Activated CD4-positive, alpha-beta T cell treated with anti-CD3 and anti-CD28 coated beads, Interleukin-2, amount 50 U/mL, for 16 hours (primary cell): ENCODE results near the gene SLC43A2.
"Not testable (repeated sequence)": the region's sequence is repeated elsewhere in the genome, so short reads cannot be mapped to it uniquely, and the experiment has no call there.

Source experiments
- DNase-seq: peaks from one replicate; pipeline ENCODE4 v3.0.0-alpha.2; 2020

The SLC43A2 gene

GRCh38 chr17:1627982-1628855 lies at the start of gene SLC43A2:
SLC43A2 (minus strand) TSS chr17:1628834; CDS start chr17:1627874, 960 bp downstream.
- peak; percentile 80 for DNase-seq

DNA sequence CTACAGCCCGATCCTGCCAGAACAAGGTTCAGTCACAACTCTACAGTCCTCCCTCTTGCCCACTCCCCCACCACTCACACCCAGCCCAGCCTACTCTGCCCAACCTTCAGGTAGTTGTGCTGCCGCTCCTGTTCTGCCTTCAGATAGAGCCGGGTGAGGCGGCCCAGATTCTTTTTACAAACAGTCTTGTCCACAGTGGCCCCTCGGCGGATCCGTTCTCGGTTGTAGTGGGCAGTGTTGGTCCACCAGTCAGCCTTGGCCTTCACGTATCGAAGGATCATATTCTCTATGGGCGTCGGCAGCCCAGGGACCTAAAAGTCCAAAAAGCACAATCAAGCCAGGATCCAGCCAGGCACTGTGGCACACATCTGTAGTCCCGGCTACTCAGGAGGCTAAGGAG lies 47.8 kb upstream of the SLC43A2 start:
- DNase-seq = no peak

DNA sequence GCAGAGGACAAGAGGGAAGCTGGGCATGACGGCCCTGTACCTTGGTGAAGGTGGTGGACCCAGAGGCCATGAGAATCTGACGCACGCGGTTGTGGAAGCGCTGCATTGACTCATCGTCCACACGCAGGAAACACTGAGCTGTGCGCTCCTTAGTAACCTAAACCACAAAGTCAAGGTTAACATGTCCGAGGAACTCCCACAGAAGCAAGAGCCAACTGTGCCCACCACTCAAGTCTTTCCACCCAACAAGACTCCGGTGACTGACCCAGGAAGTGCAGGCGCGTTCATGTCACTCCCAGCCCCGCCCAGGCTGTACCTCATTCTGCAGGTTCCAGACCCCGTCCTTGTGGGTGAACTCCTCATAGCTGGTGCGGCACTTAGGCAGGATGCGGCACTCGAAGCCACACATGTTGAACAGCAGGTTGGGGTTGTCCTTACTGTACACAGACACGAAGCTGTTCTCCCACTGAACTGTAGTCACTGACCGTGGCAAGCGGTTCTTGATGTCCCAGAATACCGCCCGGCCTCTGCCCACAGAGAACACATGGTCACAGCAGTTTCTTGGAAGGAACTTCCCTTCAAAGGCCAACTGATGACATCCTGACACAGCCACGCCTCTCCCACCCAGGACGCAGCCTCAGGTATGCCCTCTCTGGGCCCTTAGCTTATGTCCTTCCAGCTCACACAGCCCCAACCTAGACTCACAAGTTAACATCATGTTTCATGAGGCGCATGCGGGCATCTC lies 44.6 kb upstream of the SLC43A2 start:
- DNase-seq = peak; percentile 34

GRCh38 chr17:1663934-1664333 lies 35.3 kb upstream of the SLC43A2 start:
- DNase-seq = not testable (repeated sequence)

DNA sequence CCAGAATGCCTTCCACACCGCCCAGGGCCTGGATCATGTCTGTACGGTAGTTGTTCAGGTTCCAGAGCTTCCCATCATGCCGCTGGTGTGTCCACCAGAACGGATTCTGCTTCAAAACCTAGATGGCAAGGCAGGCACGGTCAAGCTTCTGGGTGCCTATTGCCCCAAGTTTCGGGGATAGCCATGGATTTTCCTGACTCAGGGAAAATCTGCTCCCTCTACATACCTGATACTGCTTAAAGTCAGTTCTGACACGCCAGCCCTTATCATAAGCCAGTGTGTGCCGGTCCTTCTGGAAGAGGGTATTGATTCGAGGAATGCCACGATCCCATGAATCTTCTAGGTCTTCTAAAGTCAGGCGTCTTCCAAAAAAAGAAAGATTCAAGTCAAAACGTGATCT lies 32.4 kb upstream of the SLC43A2 start:
- no peak for DNase-seq

GRCh38 chr17:1658100-1658499 lies 29.5 kb upstream of the SLC43A2 start:
- no peak for DNase-seq

DNA sequence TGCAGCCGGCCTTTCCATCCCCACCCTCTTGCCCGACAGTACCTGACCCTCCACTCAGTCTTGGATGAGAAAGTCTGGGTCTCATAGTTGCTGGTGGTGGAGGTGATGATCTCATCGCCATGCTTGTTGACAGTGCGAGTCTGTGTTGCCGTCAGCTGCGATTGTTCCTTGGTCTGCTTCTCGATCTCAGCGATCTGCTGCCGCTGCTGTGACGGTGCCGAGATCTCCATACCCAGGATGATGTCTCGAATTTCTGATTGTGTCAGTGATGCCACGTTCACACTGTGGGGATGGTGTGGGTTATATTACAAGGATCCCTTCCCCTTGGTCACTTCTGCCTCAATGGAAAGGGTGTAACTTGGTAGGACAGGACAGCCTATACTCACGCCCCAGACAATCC lies 25.1 kb upstream of the SLC43A2 start:
- DNase-seq = no peak

- DNase-seq = not testable (repeated sequence)
Measured at GRCh38 chr17:1652794-1653193, 24.2 kb upstream of the SLC43A2 start.

DNA sequence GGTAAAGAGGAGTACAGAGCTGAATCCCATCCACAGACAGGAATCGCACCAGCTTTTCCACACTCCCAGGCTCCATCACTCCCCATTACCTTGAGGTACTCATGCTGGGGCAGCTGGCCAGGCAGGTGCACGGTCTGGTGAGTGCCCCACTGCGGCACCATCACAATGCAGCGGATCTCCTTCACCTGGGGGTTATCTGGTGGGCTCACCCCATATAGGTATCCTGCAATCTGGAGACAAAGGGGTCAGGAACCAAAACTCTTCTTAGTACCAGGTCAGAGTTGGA lies 22.9 kb upstream of the SLC43A2 start:
- DNase-seq = no peak

DNA sequence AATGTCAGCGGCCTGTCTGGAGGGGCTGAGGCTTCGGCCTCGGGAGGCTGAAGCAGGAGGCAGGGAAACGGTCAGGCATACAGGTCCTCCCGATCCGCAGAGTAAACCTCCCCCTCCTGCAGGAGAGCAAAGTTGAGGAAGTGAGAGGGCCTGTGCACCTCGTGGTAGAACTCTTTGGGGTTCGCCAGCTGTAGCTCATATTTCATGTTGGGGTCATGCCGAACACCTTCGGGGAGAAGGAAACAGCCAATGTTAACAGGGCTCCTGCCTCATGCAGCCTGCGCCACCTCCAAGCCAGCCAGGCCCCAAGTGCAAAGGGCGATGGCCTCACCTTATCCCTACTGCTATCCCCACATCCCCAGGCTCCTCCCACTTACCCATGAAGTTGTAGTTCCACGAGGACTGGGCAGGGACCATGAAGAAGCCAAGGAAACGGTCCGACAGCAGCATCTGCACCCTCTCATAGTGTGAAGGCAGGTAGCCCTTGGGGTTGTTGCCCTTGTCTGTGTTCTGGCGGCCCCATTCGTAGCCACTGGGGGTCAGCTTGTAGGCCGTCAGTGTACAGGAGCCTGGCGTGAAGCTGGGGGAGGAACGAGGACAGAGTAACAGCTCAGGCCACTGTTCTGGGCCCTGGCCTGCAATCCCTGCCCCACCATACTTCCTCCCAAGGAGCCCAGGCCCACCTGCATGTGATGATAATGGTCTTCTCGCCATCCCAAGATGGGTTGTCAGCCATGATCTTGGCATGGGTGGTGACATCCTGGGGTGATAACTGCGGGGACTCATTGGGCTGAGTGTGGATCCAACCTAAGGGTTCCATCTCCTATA lies 22.3 kb upstream of the SLC43A2 start:
- no peak for DNase-seq

DNA sequence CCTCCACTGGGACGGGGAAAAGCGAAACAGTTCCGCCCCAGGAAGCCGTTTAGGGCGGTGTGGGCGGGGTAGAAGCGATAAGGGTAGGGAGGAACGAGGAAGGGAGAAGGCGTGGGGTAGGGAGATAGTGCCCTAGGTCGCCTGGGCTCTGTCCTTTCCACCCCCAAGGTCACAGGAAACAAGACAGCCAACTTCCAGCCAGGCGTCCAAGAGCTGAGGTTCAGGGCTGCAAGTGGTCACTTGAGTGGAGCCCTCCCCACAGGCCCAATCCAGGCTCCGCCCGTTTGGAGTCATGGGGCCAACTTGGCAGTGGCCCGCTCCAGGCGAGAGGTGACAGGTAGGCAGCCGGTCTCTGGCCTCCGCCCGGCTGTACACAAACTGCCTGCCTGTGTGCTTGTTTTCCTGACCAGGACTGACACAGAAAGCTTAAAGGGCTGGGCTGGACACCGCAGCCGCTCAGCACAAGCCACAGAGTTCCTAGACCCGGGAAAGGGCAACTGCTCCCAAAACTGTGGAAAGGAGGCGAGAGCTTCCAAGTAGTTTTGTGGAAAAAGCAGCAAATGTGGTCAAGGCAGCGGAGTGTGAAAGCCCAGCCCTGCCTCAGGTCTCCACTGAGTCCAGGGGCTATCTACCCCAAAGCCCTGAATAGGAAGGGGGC lies 21.3 kb upstream of the SLC43A2 start, which contains the start of gene RILP:
TSS of gene RILP (minus strand) at position 23 of the 658 bp plus-strand sequence. CDS start 62 bp downstream, outside the sequence.
- DNase-seq = peak; percentile 32

GRCh38 chr17:1648963-1649843 lies 20.6 kb upstream of the SLC43A2 start:
- DNase-seq = peak; percentile 94

DNA sequence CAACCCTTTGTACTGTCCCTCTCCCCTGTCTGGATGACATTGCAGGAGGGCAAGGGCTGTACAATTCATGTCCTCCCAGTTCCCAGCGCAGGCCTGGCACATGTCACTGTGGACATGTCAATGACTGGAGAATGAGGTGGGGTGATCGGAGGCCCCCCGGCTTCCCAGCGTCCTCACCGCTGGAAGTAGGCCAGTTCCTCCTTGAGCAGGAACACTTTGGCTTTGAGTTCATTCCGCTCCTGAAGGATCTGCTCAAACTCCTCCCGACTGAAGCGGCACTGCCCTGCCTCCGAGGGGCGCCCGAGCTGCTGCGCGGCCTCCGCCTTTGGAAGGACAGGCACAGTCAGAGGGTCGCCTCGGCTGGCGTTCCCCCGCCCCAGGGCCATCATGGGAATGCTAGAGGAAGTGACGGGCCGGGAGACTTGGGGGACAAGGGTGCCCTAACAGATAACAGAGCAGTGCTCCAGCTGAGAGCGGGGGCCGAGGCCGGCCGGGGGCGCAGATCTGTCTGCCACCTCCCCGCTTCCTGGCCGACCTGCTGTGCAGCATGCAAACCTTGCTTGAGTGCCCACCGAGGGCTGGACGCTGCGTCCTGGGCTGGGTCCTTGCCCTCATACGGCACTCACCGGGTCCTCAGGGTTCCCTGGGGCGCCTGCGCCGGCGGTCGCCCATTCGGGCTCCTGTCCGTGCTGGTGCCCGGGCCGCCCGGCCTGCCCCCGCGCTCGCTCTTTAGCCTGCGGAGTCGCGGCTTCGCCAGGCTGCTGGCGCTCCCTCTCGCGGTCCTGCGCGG lies 19.7 kb upstream of the SLC43A2 start:
- DNase-seq = no peak

DNA sequence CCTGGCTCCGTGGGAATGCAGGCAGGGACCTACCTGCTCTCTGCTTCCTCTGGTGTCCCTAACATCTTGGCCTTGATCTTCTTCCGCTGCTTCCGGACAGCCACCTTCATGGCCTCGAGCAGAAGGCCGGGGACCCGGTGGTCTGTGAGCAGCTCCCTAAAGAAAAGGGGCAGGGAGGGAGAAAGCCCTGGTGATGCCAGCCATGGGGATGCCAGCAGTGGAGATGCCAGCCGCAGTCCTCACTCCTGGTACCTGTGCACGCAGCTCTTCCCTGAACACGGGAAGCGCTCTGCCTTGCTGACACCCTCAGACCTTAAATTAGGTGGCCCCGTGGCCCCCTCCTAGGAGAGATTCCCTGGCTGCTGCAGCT lies 19.2 kb upstream of the SLC43A2 start:
- no peak for DNase-seq

DNA sequence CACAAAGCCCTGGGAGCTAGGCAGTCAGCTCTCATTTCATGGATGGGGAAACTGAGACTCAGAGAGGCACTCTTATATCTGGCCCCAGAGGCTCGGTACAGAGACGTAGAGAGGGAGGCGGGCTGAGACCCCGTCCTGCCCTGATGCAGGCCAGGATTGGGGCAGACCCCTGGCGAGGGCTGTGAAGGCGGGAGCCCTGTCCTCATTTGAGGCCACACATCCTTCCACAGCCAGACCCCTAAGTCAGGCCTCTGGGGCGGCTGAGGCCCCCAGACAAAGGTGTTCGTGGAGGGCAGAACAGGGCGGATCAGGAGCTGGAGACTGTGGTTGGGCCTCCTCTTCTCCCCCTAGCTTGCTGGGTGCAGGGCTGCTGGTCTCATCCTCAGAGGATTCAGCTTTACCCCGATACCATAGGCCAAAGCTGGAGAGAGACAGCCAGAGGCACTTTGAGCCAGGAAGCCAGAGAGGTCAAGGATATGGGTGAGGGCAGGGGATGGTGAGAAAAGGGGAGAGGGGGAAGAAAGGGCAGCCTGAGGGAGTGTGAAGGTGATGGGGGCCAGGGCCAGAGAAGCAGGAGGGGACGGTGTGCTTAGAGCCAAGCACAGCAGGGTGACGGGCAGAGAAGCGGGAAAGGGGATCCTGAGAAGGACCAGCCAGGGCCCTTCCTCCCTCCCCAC lies 17.7 kb upstream of the SLC43A2 start:
- DNase-seq = no peak

DNA sequence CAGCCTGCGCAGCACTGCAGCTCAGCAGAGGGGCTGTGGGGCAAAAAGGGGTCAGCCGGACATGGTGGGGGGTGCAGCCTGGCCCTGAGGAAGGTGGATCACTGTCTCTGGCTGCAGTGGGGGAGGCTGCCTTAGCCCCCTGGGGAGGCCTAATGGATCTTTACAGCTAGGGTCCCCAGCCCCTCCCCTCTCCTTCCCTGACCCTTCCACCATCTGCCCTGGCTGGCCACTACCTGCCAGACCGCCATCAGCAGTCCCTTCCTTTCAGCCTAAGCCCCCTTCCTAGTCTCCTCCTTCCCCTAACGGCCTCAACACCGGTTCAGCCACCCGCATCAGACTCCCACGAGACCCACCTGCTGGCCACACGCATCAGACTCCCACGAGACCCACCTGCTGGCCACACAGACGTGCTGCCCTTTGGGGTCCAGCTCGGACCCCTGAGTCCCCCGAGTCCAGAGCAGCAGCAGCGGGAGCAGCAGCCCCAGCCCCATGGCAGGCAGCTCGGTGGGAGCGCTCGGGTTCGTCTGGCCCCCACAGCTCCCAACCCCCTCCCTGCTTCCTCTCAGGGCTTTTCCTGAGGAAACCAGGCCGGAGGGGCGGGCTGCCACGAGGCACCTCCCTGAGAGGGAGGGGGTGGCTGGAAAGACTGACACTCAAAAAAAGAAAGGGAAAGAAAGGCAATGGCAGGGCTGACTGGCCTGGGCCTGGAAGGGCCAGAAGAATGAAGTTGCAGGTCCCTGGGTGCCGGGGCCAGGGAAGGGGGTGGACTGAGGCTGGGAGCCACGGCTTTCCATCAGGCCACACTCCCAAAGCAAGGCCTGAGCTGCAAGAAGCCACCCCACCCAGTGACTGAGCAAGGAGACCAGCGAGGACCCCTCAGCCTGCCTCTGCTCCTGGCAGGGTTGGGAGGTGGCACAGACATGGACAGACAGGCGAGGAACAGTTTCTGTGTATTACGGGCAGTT lies 16.9 kb upstream of the SLC43A2 start, which contains the start of gene SCARF1:
TSS of gene SCARF1 (minus strand) at position 526 of the 965 bp plus-strand sequence. CDS start at position 491, 35 bp downstream.
- no peak for DNase-seq

GRCh38 chr17:1644493-1645206 lies 16.0 kb upstream of the SLC43A2 start:
- peak; percentile 58 for DNase-seq

- DNase-seq = no peak
Measured at GRCh38 chr17:1643999-1644492, 15.4 kb upstream of the SLC43A2 start.
